ENCODE measurements around the gene TET1. TPM values are rescaled to one million over a fixed set of nuclear protein-coding genes. Genes with fewer than 3 reads are reported as not detected.
"Not testable (repeated sequence)": the region's sequence is repeated elsewhere in the genome, so short reads cannot be mapped to it uniquely, and the experiment has no call there.

TET1 gene
- 1 to 10 TPM; 1.5 TPM for total RNA-seq
- polyA plus RNA-seq (2013, experiment 1 of 2), result 1.2 TPM
- 1.8 TPM for polyA plus RNA-seq (2013, experiment 2 of 2)
- total RNA-seq, result 0.27 to 17.5 (median 5.2) reads per million in 172 experiments

- H3K27me3 Mint-ChIP-seq, result peaks cover 74% of the 10 kb centered on the region
- DNase-seq (peak in 4 of 14 experiments; percentile 4 to 27 (median 12)), ATAC-seq (ENCODE audit: poor library complexity) (peak; percentile 39)
- Histone ChIP-seq H3K36me3 (ENCODE audit: insufficient read depth, low read length) (no peaks in the 10 kb centered on the region), H3K27ac (ENCODE audit: low read depth in 1 of 2, low read length in 2 of 2) (no peak within 1 kb of the TSS), H3K9me3 (ENCODE audit: control insufficient read depth in 1 of 2, insufficient read depth in 1 of 2, low read length in 2 of 2) (peaks cover 0 to 4% of the 10 kb centered on the region in 2 experiments), H3K4me1 (ENCODE audit: insufficient read depth, low read length) (peaks cover 25% of the 10 kb centered on the region), H3K4me3 (ENCODE audit: low read length) (peak within 1 kb of the TSS; percentile 41), H3K27me3 (ENCODE audit: control insufficient read depth in 1 of 2, insufficient read depth in 2 of 2, low read length in 2 of 2) (peaks cover 51% of the 10 kb centered on the region in 2 experiments)
- H3K9me3 Mint-ChIP-seq, result no peaks in the 10 kb centered on the region
- no peak for TF ChIP-seq CTCF (IDR thresholded peaks at IDR 0.05)
- peak within 1 kb of the TSS; percentile 81 for H3K4me3 Mint-ChIP-seq
- intact Hi-C loops (cut with DNase I, micrococcal nuclease), result loop anchor here in 1 of 2 experiments (5.0 kb wide), 1 partner anchor 42 kb away; no protein-coding TSS in a partner anchor
- POLR2A ChIA-PET, result interaction anchor here (0.7 to 1.5 kb wide), 4 partner anchors 10 to 43 kb away, joined by 3 to 5 read pairs (median 5); no protein-coding TSS in a partner anchor
- peaks cover 30% of the 10 kb centered on the region for H3K4me1 Mint-ChIP-seq (ENCODE audit: low read depth)
- no peak within 1 kb of the TSS for H3K27ac Mint-ChIP-seq
- CTCF ChIA-PET, result no interaction called here
- H3K36me3 Mint-ChIP-seq (ENCODE audit: low read depth), result no peaks in the 10 kb centered on the region
Measured at GRCh38 chr10:68560186-68560942, at the start of gene TET1. Gene TET1, plus strand, starts transcription at chr10:68560337. Its CDS starts 12,002 bp downstream, at chr10:68572339.

GRCh38 chr10:68516216-68516615 is 43.9 kb upstream of the TET1 start:
- H3K36me3 ChIP-seq (ENCODE audit: insufficient read depth, low read length), result peaks cover 11% of the 10 kb centered on the region
- H3K4me1 ChIP-seq (ENCODE audit: insufficient read depth, low read length); H3K27me3 Mint-ChIP-seq; H3K4me3 Mint-ChIP-seq; H3K27ac ChIP-seq (ENCODE audit: low read depth in 1 of 2, low read length in 2 of 2); CTCF ChIA-PET; H3K4me3 ChIP-seq (ENCODE audit: low read length); ATAC-seq (ENCODE audit: poor library complexity); H3K9me3 Mint-ChIP-seq; POLR2A ChIA-PET; intact Hi-C loops (cut with DNase I, micrococcal nuclease); H3K27ac Mint-ChIP-seq; DNase-seq; H3K4me1 Mint-ChIP-seq (ENCODE audit: low read depth); H3K9me3 ChIP-seq (ENCODE audit: control insufficient read depth in 1 of 2, insufficient read depth in 1 of 2, low read length in 2 of 2); H3K27me3 ChIP-seq (ENCODE audit: control insufficient read depth in 1 of 2, insufficient read depth in 2 of 2, low read length in 2 of 2): not testable (repeated sequence)
- H3K36me3 Mint-ChIP-seq (ENCODE audit: low read depth), result peaks cover 37% of the 10 kb centered on the region

- H3K4me3 Mint-ChIP-seq, result no peak overlapping the region
- intact Hi-C loops (cut with DNase I, micrococcal nuclease), result no loop called here
- ChIA-PET CTCF (no interaction called here), POLR2A (no interaction called here)
- no peak for ATAC-seq (ENCODE audit: poor library complexity)
- H3K36me3 ChIP-seq (ENCODE audit: insufficient read depth, low read length), result peaks cover 12% of the 10 kb centered on the region
- H3K9me3 Mint-ChIP-seq, result no peaks in the 10 kb centered on the region
- H3K36me3 Mint-ChIP-seq (ENCODE audit: low read depth), result peaks cover 33% of the 10 kb centered on the region
- H3K4me3 ChIP-seq (ENCODE audit: low read length), result no peak overlapping the region
- H3K4me1 ChIP-seq (ENCODE audit: insufficient read depth, low read length), result no peaks in the 10 kb centered on the region
- no peak overlapping the region for H3K27ac Mint-ChIP-seq
- DNase-seq, result no peak
- H3K27me3 Mint-ChIP-seq, result no peaks in the 10 kb centered on the region
- H3K27me3 ChIP-seq (ENCODE audit: control insufficient read depth in 1 of 2, insufficient read depth in 2 of 2, low read length in 2 of 2), result no peaks in the 10 kb centered on the region
- H3K9me3 ChIP-seq (ENCODE audit: control insufficient read depth in 1 of 2, insufficient read depth in 1 of 2, low read length in 2 of 2), result no peaks in the 10 kb centered on the region
- no peak for TF ChIP-seq CTCF (IDR thresholded peaks at IDR 0.05)
- H3K27ac ChIP-seq (ENCODE audit: low read depth in 1 of 2, low read length in 2 of 2), result no peak overlapping the region
- no peaks in the 10 kb centered on the region for H3K4me1 Mint-ChIP-seq (ENCODE audit: low read depth)
Measured at GRCh38 chr10:68516766-68517165, 43.4 kb upstream of the TET1 start.
